Measurements from ENCODE around the gene SLC6A8. TPM values are rescaled to one million over a fixed set of nuclear protein-coding genes. Genes with fewer than 3 reads are reported as not detected.
"Not testable (repeated sequence)": the region's sequence is repeated elsewhere in the genome, so short reads cannot be mapped to it uniquely, and the experiment has no call there.

The SLC6A8 gene
- total RNA-seq, 1 donor: 8.8 TPM

GRCh38 chrX:153744210-153745066 lies 56.7 kb downstream of the SLC6A8 start:
- no peak for DNase-seq (ENCODE audit: low read depth)
- no peak overlapping the region for H3K4me3 ChIP-seq (ENCODE audit: low read depth, low read length)
- no peak for TF ChIP-seq CTCF (IDR thresholded peaks at IDR 0.05; ENCODE audit: insufficient read depth, low read length)

- H3K4me3 ChIP-seq (ENCODE audit: low read depth, low read length); DNase-seq (ENCODE audit: low read depth): not testable (repeated sequence)
These were observed 57.3 kb downstream of the SLC6A8 start for GRCh38 chrX:153745067-153745433.

Small RNA genes within 50 kb of the gene (small RNA-seq; reads per million reads assigned to genes)
- not detected for gene RN7SL687P

Other genes starting within 250 kb of the SLC6A8 start
- 1.3 TPM in 1 of 2 replicates, not detected in the other for gene TREX2, start 241.9 kb upstream of the SLC6A8 start, total RNA-seq (ENCODE audit: low replicate concordance)
- gene HAUS7, start 217.3 kb upstream of the SLC6A8 start, total RNA-seq (ENCODE audit: low replicate concordance): 16.4 and 16.5 TPM in 2 replicates
- gene BGN, start 192.9 kb upstream of the SLC6A8 start, total RNA-seq (ENCODE audit: low replicate concordance): 12.3 and 133 TPM in 2 replicates
- gene ATP2B3, start 170.3 kb upstream of the SLC6A8 start, total RNA-seq (ENCODE audit: low replicate concordance): not detected in 2 replicates
- 2.5 and 14.5 TPM in 2 replicates for gene CCNQ, start 88.8 kb upstream of the SLC6A8 start, total RNA-seq (ENCODE audit: low replicate concordance)
- gene DUSP9, start 40.7 kb upstream of the SLC6A8 start, total RNA-seq (ENCODE audit: low replicate concordance): not detected in 2 replicates
- 0.33 TPM in 1 of 2 replicates, not detected in the other for gene PNCK, start 14.1 kb upstream of the SLC6A8 start, total RNA-seq (ENCODE audit: low replicate concordance)
- 75.4 and 111 TPM in 2 replicates for gene BCAP31, start 36.5 kb downstream of the SLC6A8 start, total RNA-seq (ENCODE audit: low replicate concordance)
- gene ABCD1, start 36.9 kb downstream of the SLC6A8 start, total RNA-seq (ENCODE audit: low replicate concordance): 9.3 and 15.5 TPM in 2 replicates
- 3.1 and 6.1 TPM in 2 replicates for gene PLXNB3, start 76.3 kb downstream of the SLC6A8 start, total RNA-seq (ENCODE audit: low replicate concordance)
- gene SRPK3, start 93.1 kb downstream of the SLC6A8 start, total RNA-seq (ENCODE audit: low replicate concordance): 0.54 TPM in 1 of 2 replicates, not detected in the other
- gene IDH3G, start 106.4 kb downstream of the SLC6A8 start, total RNA-seq (ENCODE audit: low replicate concordance): 7.2 and 46.0 TPM in 2 replicates
- 34.2 and 186 TPM in 2 replicates for gene SSR4, start 106.7 kb downstream of the SLC6A8 start, total RNA-seq (ENCODE audit: low replicate concordance)
- gene PDZD4, start 142.6 kb downstream of the SLC6A8 start, total RNA-seq (ENCODE audit: low replicate concordance): 0.09 and 1.1 TPM in 2 replicates
- gene L1CAM, start 198.2 kb downstream of the SLC6A8 start, total RNA-seq (ENCODE audit: low replicate concordance): 0.36 and 1.6 TPM in 2 replicates
- gene AVPR2, start 216.7 kb downstream of the SLC6A8 start, total RNA-seq (ENCODE audit: low replicate concordance): not detected in 2 replicates
- 0.27 and 6.0 TPM in 2 replicates for gene ARHGAP4, start 238.3 kb downstream of the SLC6A8 start, total RNA-seq (ENCODE audit: low replicate concordance)
- 25.8 and 84.7 TPM in 2 replicates for gene NAA10, start 247.1 kb downstream of the SLC6A8 start, total RNA-seq (ENCODE audit: low replicate concordance)

All from fibroblast of the aortic adventitia (primary cell).